Activated CD4-positive, alpha-beta T cell treated with anti-CD3 and anti-CD28 coated beads, Interleukin-10, Interleukin-2, amounts not matched to agents 100 ng/mL and 50 ng/mL, durations not matched to agents 16 hours and 8 hours (primary cell): ENCODE data around the gene CPNE1.

Experiments
- DNase-seq: peaks from one replicate; pipeline ENCODE4 v3.0.0-alpha.2; 2020

CPNE1 gene

GRCh38 chr20:35652641-35653429, 11.9 kb downstream of the CPNE1 start:
- DNase-seq, result no peak

GRCh38 chr20:35651958-35652357, 12.7 kb downstream of the CPNE1 start:
- no peak for DNase-seq

- no peak for DNase-seq
Observed at GRCh38 chr20:35650632-35651031, 14.1 kb downstream of the CPNE1 start.

DNA sequence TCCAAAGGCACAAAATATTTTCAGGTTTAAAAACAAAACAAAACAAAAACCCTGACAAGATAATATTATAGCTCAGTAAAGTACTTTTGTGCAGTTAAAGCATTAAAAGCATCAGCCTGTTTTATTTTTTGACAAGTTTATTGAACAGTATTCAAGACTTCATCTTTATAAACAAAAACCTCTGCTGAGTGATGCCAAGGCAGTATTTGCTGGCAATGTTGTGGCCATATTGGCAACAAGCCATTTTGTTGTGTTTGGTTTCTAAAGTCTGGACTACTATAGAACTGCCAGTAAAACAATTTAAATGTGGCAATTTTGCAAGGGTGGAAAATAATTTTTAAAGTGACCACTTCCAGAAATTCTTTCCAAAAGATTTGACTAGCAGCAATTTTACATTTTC, 15.9 kb downstream of the CPNE1 start:
- no peak for DNase-seq

GRCh38 chr20:35644806-35645205, 19.9 kb downstream of the CPNE1 start:
- DNase-seq, result no peak

DNA sequence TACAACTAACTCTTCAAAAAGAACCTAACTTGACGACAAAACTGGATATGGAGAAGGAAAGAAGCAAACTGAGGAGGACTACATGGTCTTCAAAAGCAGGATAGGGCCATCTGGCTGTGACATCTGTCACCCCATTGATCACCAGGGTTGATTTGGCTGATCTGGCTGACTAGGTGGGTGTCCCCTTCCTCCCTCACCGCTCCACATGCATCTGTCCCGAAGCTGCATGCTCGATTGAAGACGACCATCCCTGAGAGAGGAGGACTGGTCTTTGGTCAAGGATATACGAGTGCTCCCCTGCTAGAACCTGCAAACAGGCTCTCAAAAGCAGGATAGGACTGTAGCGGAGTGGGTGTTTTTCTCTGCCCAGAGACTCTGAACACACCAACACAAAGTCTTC, 21.7 kb downstream of the CPNE1 start:
- no peak for DNase-seq

DNA sequence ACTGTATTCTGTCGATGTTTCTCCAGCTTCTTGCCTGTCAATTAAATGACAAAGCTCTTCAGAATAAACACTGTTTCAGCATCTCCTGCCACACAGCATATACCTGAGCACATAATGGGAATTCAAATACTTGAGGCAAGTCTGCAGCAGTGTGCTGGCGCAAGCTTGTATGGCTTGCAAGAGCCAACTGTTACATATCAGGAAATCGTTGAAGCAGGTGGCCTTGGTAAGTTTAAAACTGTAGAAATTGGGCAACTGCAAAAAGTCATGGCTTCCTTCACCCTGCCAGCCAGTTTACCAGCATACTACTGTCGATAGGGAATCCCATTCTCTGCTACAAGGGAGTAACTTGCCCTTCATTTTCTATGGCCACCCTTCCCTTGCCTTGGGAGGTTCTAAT, 23.0 kb downstream of the CPNE1 start:
- no peak for DNase-seq

DNA sequence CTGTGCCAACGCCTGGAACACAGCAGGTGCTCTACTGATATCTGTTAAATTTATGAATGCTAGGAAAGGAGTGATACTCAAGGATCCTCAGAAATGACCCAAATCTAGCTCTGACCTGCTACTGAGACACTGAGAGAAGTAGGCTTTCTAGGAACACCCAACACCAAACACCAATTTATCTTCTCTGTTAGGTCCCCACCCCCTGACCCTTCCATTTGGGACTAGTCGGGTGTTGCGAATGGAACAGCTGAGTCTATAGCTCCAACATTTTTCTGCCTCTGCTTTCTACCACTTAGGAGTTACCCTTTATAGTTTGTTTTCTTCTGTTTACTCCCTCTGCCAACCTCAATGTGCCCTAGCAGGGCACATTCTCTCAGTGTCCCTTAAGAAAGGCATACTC, 24.0 kb downstream of the CPNE1 start:
- DNase-seq, result no peak

DNA sequence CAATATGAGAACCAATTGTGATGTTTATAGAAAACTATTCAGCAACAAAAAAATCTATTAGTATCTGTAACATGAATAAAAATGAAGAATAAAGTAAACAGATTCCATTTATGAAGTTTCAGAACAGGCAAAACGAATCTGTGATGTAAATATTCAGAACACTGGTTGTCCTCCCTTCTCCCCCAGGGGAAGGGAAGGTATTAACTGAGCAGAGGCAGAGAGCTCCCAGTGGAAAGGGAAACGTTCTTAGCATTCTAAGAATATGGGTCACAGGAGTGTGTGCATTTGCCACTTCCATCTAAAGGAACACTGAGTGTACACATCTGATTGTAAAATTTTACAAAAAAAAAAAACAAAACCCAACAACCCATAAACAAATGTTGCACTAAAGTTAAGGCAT, 25.9 kb downstream of the CPNE1 start:
- DNase-seq, result no peak

DNA sequence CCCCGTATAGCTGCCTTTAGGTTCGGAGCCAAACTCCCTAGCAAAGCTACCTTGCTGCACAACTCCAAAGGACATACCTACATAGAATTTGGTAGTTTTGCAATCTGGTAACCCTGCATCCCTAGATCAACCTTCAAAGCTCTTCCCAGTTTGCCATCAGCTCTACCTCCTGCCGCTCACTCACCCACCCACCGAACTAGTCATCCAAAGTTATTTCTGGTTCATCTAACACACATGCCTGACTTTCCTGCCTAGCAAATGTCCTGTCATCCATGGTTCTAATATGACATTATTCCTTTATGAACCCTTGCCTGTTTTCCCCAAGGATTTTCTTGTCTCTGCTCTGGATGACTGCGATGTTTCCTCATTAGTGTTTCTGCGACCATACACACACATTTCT, 27.4 kb downstream of the CPNE1 start:
- no peak for DNase-seq

- DNase-seq, result no peak
Observed at GRCh38 chr20:35636095-35636494, 28.6 kb downstream of the CPNE1 start.

GRCh38 chr20:35635652-35636051, 29.0 kb downstream of the CPNE1 start:
- DNase-seq, result no peak

GRCh38 chr20:35632539-35633115, 32.1 kb downstream of the CPNE1 start:
- DNase-seq, result no peak

DNA sequence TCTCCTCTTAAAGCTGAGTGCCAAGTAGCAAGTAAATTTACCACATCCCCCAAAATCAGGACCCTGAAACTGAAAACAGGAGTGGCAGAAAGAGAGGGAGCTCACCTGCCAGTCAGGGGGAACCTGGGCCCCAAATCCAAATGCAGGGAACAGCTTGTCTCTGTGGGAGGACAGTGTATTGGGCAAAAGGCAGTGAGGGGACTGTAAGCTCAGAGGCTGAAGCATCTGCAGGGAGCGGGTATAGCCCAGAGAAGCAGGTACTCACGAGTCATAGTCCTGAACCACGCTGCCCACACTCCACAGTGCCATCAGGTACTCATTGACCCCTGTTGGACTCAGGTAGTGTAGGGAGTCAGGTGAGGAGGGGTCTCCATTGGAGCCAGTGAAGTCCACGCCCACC, 34.1 kb downstream of the CPNE1 start:
- no peak for DNase-seq

- no peak for DNase-seq
Observed at GRCh38 chr20:35629427-35630145, 35.1 kb downstream of the CPNE1 start.

- DNase-seq, result no peak
Observed at GRCh38 chr20:35627121-35627520, 37.6 kb downstream of the CPNE1 start.

GRCh38 chr20:35626386-35627001, 38.2 kb downstream of the CPNE1 start:
- DNase-seq, result no peak

GRCh38 chr20:35625584-35626385, 38.9 kb downstream of the CPNE1 start:
- no peak for DNase-seq

DNA sequence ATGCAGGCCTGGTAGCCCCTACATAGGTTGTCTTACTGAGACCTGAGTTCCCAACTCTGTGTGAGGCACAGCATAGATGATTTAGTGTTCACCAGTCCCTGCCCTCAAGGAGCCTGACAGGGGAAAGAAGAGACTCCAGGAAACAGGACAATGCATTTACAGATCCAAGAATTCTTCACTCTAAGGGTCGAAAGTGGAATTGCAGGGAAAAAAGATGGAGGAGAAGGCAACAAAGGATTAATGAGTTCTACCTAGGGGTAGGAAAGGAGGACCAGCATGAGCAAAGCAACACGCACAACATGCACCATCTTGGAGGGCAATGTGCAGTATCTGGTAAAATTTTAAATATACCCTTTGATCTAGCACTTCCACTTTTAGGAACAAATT, 43.1 kb downstream of the CPNE1 start:
- DNase-seq, result no peak

GRCh38 chr20:35620818-35621559, 43.7 kb downstream of the CPNE1 start:
- no peak for DNase-seq

DNA sequence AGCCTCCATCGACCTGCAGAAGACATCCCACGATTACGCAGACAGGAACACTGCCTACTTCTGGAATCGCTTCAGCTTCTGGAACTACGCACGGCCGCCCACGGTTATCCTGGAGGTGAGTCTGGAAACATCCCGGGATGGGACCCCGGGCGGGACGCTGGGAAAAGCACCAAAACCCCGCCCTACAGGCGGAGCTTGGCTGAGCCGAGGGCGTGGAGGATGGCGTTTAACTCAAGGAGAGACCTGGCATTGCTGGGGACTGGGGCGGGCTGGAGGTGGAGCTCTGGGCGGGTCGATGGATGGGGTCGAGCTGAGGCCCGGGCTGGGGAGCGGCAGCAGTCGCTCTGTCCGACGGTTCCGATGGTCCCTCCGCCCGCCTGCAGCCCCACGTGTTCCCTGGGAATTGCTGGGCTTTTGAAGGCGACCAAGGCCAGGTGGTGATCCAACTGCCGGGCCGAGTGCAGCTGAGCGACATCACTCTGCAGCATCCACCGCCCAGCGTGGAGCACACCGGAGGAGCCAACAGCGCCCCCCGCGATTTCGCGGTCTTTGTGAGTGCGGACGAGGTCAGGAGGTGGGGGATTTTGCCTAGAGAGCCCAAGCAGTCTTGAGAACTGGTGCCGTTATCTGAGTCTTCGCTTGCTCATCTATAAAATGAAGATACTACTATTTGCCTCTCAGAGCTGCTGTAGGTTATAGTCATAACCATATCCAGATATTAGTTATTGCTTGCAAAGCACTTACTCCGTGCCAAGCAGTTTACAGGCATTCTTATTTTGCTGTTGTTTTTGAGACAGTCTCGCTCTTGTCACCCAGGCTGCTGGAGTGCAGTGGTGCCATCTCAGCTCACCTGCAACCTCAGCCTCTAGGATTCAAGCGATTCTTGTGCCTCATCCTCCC, 45.3 kb downstream of the CPNE1 start:
- DNase-seq, result peak; percentile 93
